GM23338 (cell line): ENCODE results near the gene TFB1M. TPM values are rescaled to one million over a fixed set of nuclear protein-coding genes. Genes with fewer than 3 reads are reported as not detected.

Source experiments
- ATAC-seq: fragments of 200-7000 bp; cut with Tn5 transposase; 3 replicates; pipeline ENCODE4 v1.9.1; 2020
- DNase-seq: peaks from one replicate; pipeline ENCODE4 v3.0.0-alpha.2; 2015; ENCODE audit warnings: low spot score
- H2AFZ ChIP-seq: fragments of 200-600 bp; sonication (generic); 2 replicates; pipeline ENCODE4 v1.8.0; 2016; ENCODE audit warnings: antibody characterized with exemption, mild to moderate bottlenecking, moderate library complexity
- H3F3A ChIP-seq: fragments of 200-600 bp; sonication (generic); replicated peaks from 2 replicates; pipeline ENCODE4 v1.8.0; 2017; ENCODE audit warnings: antibody characterized with exemption, mixed run types, low read depth
- H3K27ac ChIP-seq: fragments of 200-600 bp; sonication (generic); 2 replicates; pipeline ENCODE4 v1.6.1; 2016; ENCODE audit warnings: low read depth
- H3K27me3 ChIP-seq: fragments of 200-600 bp; sonication (generic); 2 replicates; pipeline ENCODE4 v1.8.0; 2016; ENCODE audit warnings: mild to moderate bottlenecking, mixed run types, moderate library complexity; ENCODE audit not compliant: insufficient read depth
- H3K36me3 ChIP-seq: fragments of 200-600 bp; sonication (generic); 2 replicates; pipeline ENCODE4 v1.8.0; 2016; ENCODE audit warnings: mild to moderate bottlenecking; ENCODE audit not compliant: insufficient read depth
- H3K4me1 ChIP-seq: fragments of 200-600 bp; sonication (generic); 2 replicates; pipeline ENCODE4 v1.8.0; 2016; ENCODE audit warnings: mild to moderate bottlenecking, moderate library complexity; ENCODE audit not compliant: insufficient read depth
- H3K4me2 ChIP-seq: fragments of 200-600 bp; sonication (generic); 2 replicates; pipeline ENCODE4 v1.7.1; 2017; ENCODE audit warnings: mixed run types
- H3K4me3 ChIP-seq: fragments of 200-600 bp; sonication (generic); 2 replicates; pipeline ENCODE4 v1.6.1; 2016; ENCODE audit warnings: mixed run types
- H3K79me2 ChIP-seq: fragments of 200-600 bp; sonication (generic); replicated peaks from 2 replicates; pipeline ENCODE4 v1.8.0; 2017; ENCODE audit warnings: mild to moderate bottlenecking; ENCODE audit not compliant: insufficient read depth
- H3K9me2 ChIP-seq: fragments of 200-600 bp; sonication (generic); 2 replicates; pipeline ENCODE4 v1.8.0; 2017; ENCODE audit not compliant: insufficient read depth
- H4K20me1 ChIP-seq: fragments of 200-600 bp; sonication (generic); replicated peaks from 2 replicates; pipeline ENCODE4 v1.8.0; 2017; ENCODE audit warnings: mild to moderate bottlenecking; ENCODE audit not compliant: insufficient read depth
- H3K27ac Mint-ChIP-seq: 2 replicates; pipeline ENCODE4 v1.8.0; 2020; ENCODE audit warnings: inconsistent platforms, mild to moderate bottlenecking, moderate library complexity, mixed read lengths
- H3K27me3 Mint-ChIP-seq: 3 replicates; pipeline ENCODE4 v1.8.0; 2022; ENCODE audit warnings: low read depth, mild to moderate bottlenecking, moderate library complexity, mixed read lengths, inconsistent platforms; ENCODE audit not compliant: insufficient read depth, poor library complexity
- H3K36me3 Mint-ChIP-seq: 3 replicates; pipeline ENCODE4 v1.8.0; 2021; ENCODE audit warnings: low read depth, mild to moderate bottlenecking, inconsistent platforms, moderate library complexity, mixed read lengths
- H3K4me1 Mint-ChIP-seq: 3 replicates; pipeline ENCODE4 v1.8.0; 2020; ENCODE audit warnings: mild to moderate bottlenecking, inconsistent platforms, mixed read lengths
- H3K4me3 Mint-ChIP-seq: 3 replicates; pipeline ENCODE4 v1.8.0; 2021; ENCODE audit warnings: moderate library complexity, mild to moderate bottlenecking, inconsistent platforms, mixed read lengths
- H3K9me3 Mint-ChIP-seq: 3 replicates; pipeline ENCODE4 v1.8.0; 2020; ENCODE audit warnings: moderate library complexity, mild to moderate bottlenecking, inconsistent platforms, mixed read lengths
- CREB1 ChIP-seq: fragments of 250-450 bp; sonication (Bioruptor Pico); IDR thresholded peaks from 2 replicates; pipeline ENCODE4 v1.5.0; 2020; ENCODE audit warnings: low read depth, mild to moderate bottlenecking, moderate library complexity
- EZH2 ChIP-seq: fragments of 200-600 bp; sonication (generic); IDR thresholded peaks from one replicate; pipeline ENCODE4 v1.8.0; 2017; ENCODE audit warnings: antibody characterized with exemption, mild to moderate bottlenecking, low read depth; ENCODE audit not compliant: unreplicated experiment
- EZH2phosphoT487 ChIP-seq: fragments of 200-600 bp; sonication (generic); IDR thresholded peaks from one replicate; pipeline ENCODE4 v1.8.1; 2018; ENCODE audit warnings: antibody characterized with exemption; ENCODE audit not compliant: unreplicated experiment
- JUNB ChIP-seq: IDR thresholded peaks from one replicate; pipeline ENCODE4 v1.6.1; 2016; ENCODE audit warnings: antibody characterized with exemption; ENCODE audit not compliant: unreplicated experiment
- NANOG ChIP-seq: IDR thresholded peaks from 2 replicates; pipeline ENCODE4 v1.6.1; 2016; ENCODE audit warnings: antibody characterized with exemption, borderline replicate concordance
- POLR2AphosphoS5 ChIP-seq: IDR thresholded peaks from 2 replicates; pipeline ENCODE4 v1.6.1; 2016; ENCODE audit warnings: antibody characterized with exemption, low read depth
- REST ChIP-seq: IDR thresholded peaks from one replicate; pipeline ENCODE4 v1.6.1; 2018; ENCODE audit warnings: antibody characterized with exemption; ENCODE audit not compliant: unreplicated experiment
- STAT1 ChIP-seq: IDR thresholded peaks from one replicate; pipeline ENCODE4 v1.6.1; 2016; ENCODE audit warnings: antibody characterized with exemption; ENCODE audit not compliant: unreplicated experiment
- ZNF462 ChIP-seq: fragments of 250-450 bp; sonication (Bioruptor Pico); IDR thresholded peaks from 2 replicates; pipeline ENCODE4 v1.5.0; 2020; ENCODE audit warnings: mild to moderate bottlenecking, moderate library complexity
- polyA plus RNA-seq: library from polyadenylated mRNA; unstranded; fragments of >200 nt; fragmentation: Nextera tagmentation; extraction: Ambion mirVana; gene quantifications from 2 replicates; pipeline ENCODE4 v1.2.1, GENCODE V29; 2016
- total RNA-seq: library from RNA; depleted of rRNA; stranded (reverse); fragments of >200 nt; shearing (Covaris generic); gene quantifications from 2 replicates; pipeline ENCODE4 v1.2.3, GENCODE V29; 2014

TFB1M gene
- total and polyA plus RNA-seq, 2 experiments from 2014 or later, result 51.1 to 66.9 TPM

- TF ChIP-seq ZNF462 (no peak), EZH2phosphoT487 (no peak), REST (no peak), NANOG (no peak)
These were observed 34.8 kb upstream of the TFB1M start (continued) for GRCh38 chr6:155349129-155349528.

- DNase-seq, result no peak
- no peak for ATAC-seq
- Mint-ChIP-seq H3K4me3 (no peak overlapping the region), H3K4me1 (no peaks in the 10 kb centered on the region), H3K27ac (no peak overlapping the region), H3K27me3 (peaks cover 6% of the 10 kb centered on the region), H3K36me3 (peaks cover 4% of the 10 kb centered on the region), H3K9me3 (peaks cover 22% of the 10 kb centered on the region)
- H3K27me3 ChIP-seq, result no peaks in the 10 kb centered on the region
- H3K27ac ChIP-seq, result no peak overlapping the region
- no peak overlapping the region for H3K4me2 ChIP-seq
- no peaks in the 10 kb centered on the region for H3K36me3 ChIP-seq
- H3K79me2 ChIP-seq, result no peaks in the 10 kb centered on the region
- H4K20me1 ChIP-seq, result no peaks in the 10 kb centered on the region
- H3K4me1 ChIP-seq, result no peaks in the 10 kb centered on the region
- H3K4me3 ChIP-seq, result no peak overlapping the region
- H3F3A ChIP-seq, result no peaks in the 10 kb centered on the region
- no peak overlapping the region for H2AFZ ChIP-seq
- no peaks in the 10 kb centered on the region for H3K9me2 ChIP-seq
- TF ChIP-seq CREB1 (CRISPR knock-in tag) (no peak), POLR2AphosphoS5 (no peak), EZH2 (no peak), JUNB (no peak), STAT1 (no peak)
These were observed 33.5 kb upstream of the TFB1M start for GRCh38 chr6:155347800-155348199.
